HCT116 (cell line): ENCODE measurements around the gene FAM53B. TPM values are rescaled to one million over a fixed set of nuclear protein-coding genes. Genes with fewer than 3 reads are reported as not detected.

ENCODE experiments used
- ATAC-seq: fragments of 200-7000 bp; cut with Tn5 transposase; 2 replicates; pipeline ENCODE4 v1.9.1; 2020; ENCODE audit warnings: mild to moderate bottlenecking, moderate library complexity
- BruUV-seq: library from RNA; stranded (reverse); fragments of 400-500 nt; replicated peaks from 2 replicates; lab custom pipeline; 2021; lab: Mats Ljungman, UMichigan
- CTCF ChIA-PET: fragments of 300-600 bp; sonication (Branson Sonifier 250); formaldehyde crosslinking; loops from one replicate; lab custom pipeline; 2021; ENCODE audit warnings: antibody characterized with exemption; lab: Charles Lee
- POLR2A ChIA-PET: fragments of 300-600, 350-600 bp; sonication (Branson Sonifier 250); formaldehyde crosslinking; loops from one replicate; lab custom pipeline; 2021; ENCODE audit warnings: antibody characterized with exemption; lab: Charles Lee
- RAD21 ChIA-PET, 2 experiments: fragments of 300-600 bp; sonication (Branson Sonifier 250); formaldehyde crosslinking; loops; one replicate each; lab custom pipeline; 2023; ENCODE audit warnings: low total read pairs in 2 of 2; ENCODE audit not compliant: uncharacterized antibody in 2 of 2, unreplicated experiment in 2 of 2, low non-redundant PET in 1 of 2; lab: Charles Lee
- DNase-seq: peaks from one replicate; pipeline ENCODE4 v3.0.0-alpha.2; 2010; ENCODE audit warnings: low read depth, low spot score
- H2AFZ ChIP-seq: fragments of 200-600 bp; shearing (Covaris generic), sonication (generic); 2 replicates; pipeline ENCODE4 v1.6.1; 2017; ENCODE audit warnings: low read depth, mixed run types, mixed read lengths, antibody characterized with exemption, low read length; ENCODE audit not compliant: poor library complexity, severe bottlenecking
- H3K27ac ChIP-seq: 2 replicates; pipeline ENCODE4 v1.5.1; 2012; ENCODE audit warnings: low read depth, low read length
- H3K27me3 ChIP-seq: fragments of 200-600 bp; sonication (generic); 2 replicates; pipeline ENCODE4 v1.6.1; 2016; ENCODE audit warnings: mixed run types, low read length, mixed read lengths; ENCODE audit not compliant: insufficient read depth
- H3K36me3 ChIP-seq, 2 experiments: fragments of 200-500 bp in 1 of 2; fragments of 200-600 bp in 1 of 2; sonication (Bioruptor generic) in 1 of 2; sonication (generic) in 1 of 2; 2 replicates each; pipeline versions ENCODE4 v1.5.1 to v1.6.1; 2014 to 2016; ENCODE audit warnings: low read length in 2 of 2, inconsistent platforms in 1 of 2, mixed read lengths in 1 of 2, mixed run types in 1 of 2; ENCODE audit not compliant: insufficient read depth in 2 of 2, control insufficient read depth in 1 of 2
- H3K4me1 ChIP-seq, 2 experiments: fragments of 200-600 bp in 1 of 2; sonication (generic) in 1 of 2; 2 replicates each; pipeline versions ENCODE4 v1.5.1 to v1.6.1; 2012 to 2017; ENCODE audit warnings: low read length in 2 of 2, inconsistent platforms in 1 of 2, mild to moderate bottlenecking in 1 of 2, mixed read lengths in 1 of 2, mixed run types in 1 of 2, moderate library complexity in 1 of 2; ENCODE audit not compliant: insufficient read depth in 2 of 2, control insufficient read depth in 1 of 2
- H3K4me2 ChIP-seq: fragments of 200-600 bp; sonication (generic); 2 replicates; pipeline ENCODE4 v1.6.1; 2017; ENCODE audit warnings: mixed run types, low read length, mixed read lengths
- H3K4me3 ChIP-seq, 2 experiments: fragments of 200-600 bp in 1 of 2; sonication (generic) in 1 of 2; replicated peaks in 1 of 2; 2 replicates each; pipeline ENCODE4 v1.5.1; 2011 to 2016; ENCODE audit warnings: low read length in 2 of 2, control low read depth in 1 of 2, low read depth in 1 of 2, mild to moderate bottlenecking in 1 of 2, mixed read lengths in 1 of 2, mixed run types in 1 of 2
- H3K79me2 ChIP-seq: fragments of 200-600 bp; sonication (generic); 2 replicates; pipeline ENCODE4 v1.6.1; 2017; ENCODE audit warnings: mild to moderate bottlenecking, mixed run types, low read length, moderate library complexity, mixed read lengths; ENCODE audit not compliant: insufficient read depth
- H3K9ac ChIP-seq: fragments of 200-600 bp; sonication (generic); 2 replicates; pipeline ENCODE4 v1.6.1; 2016; ENCODE audit warnings: low read length, mixed read lengths
- H3K9me2 ChIP-seq: fragments of 200-600 bp; sonication (generic), shearing (Covaris generic); 2 replicates; pipeline ENCODE4 v1.6.1; 2017; ENCODE audit warnings: mixed run types, mild to moderate bottlenecking, moderate library complexity; ENCODE audit not compliant: insufficient read depth
- H3K9me3 ChIP-seq, 2 experiments: fragments of 200-500 bp in 1 of 2; fragments of 200-600 bp in 1 of 2; sonication (Bioruptor generic) in 1 of 2; sonication (generic) in 1 of 2; 2 replicates each; pipeline ENCODE4 v1.6.1; 2014 to 2017; ENCODE audit warnings: low read length in 2 of 2, mixed read lengths in 2 of 2, inconsistent platforms in 1 of 2, low read depth in 1 of 2, mild to moderate bottlenecking in 1 of 2, mixed run types in 1 of 2, moderate library complexity in 1 of 2; ENCODE audit not compliant: control insufficient read depth in 1 of 2, insufficient read depth in 1 of 2
- H4K20me1 ChIP-seq: fragments of 200-600 bp; sonication (generic), shearing (Covaris generic); 2 replicates; pipeline ENCODE4 v1.6.1; 2017; ENCODE audit warnings: mixed run types, mild to moderate bottlenecking, moderate library complexity; ENCODE audit not compliant: insufficient read depth
- CTCF ChIP-seq, 3 experiments: fragments of 200-600 bp in 1 of 3; sonication (generic) in 1 of 3; IDR thresholded peaks in 2 of 3; conservative IDR thresholded peaks in 1 of 3; 2 replicates each; pipeline ENCODE4 v1.5.1; 2012 to 2017; ENCODE audit warnings: low read depth in 2 of 3, low read length in 2 of 3, antibody characterized with exemption in 1 of 3, borderline replicate concordance in 1 of 3, control low read depth in 1 of 3, mild to moderate bottlenecking in 1 of 3, mixed read lengths in 1 of 3, mixed run types in 1 of 3, moderate library complexity in 1 of 3; ENCODE audit not compliant: insufficient read depth in 1 of 3
- EGR1 ChIP-seq: IDR thresholded peaks from 2 replicates; pipeline ENCODE4 v1.6.1; 2012; ENCODE audit warnings: low read depth
- SP1 ChIP-seq: IDR thresholded peaks from 2 replicates; pipeline ENCODE4 v1.6.1; 2012; ENCODE audit warnings: low read depth
- YY1 ChIP-seq: IDR thresholded peaks from 2 replicates; pipeline ENCODE4 v1.6.1; 2011; ENCODE audit warnings: low read length, low read depth, moderate library complexity, mild to moderate bottlenecking; ENCODE audit not compliant: insufficient replicate concordance; ENCODE audit errors: extremely low read depth
- intact Hi-C: fragments of 100-400 bp; cut with micrococcal nuclease; formaldehyde crosslinking; loops from 2 replicates; pipeline ENCODE4 v1.10.0; 2022
- total RNA-seq: library from RNA; stranded (reverse); gene quantifications from one replicate; pipeline ENCODE4 v1.2.1, GENCODE V29; 2021; ENCODE audit not compliant: unreplicated experiment
- TF ChIP-seq, protein P1 (sequence below): IDR thresholded peaks from 2 replicates; pipeline ENCODE4 v1.6.1; 2012
- TF ChIP-seq, protein P2 (sequence below): IDR thresholded peaks from 2 replicates; pipeline ENCODE4 v1.6.1; 2012

Gene FAM53B
- total RNA-seq, 1 experiment from 2014 or later = 19.6 TPM

GRCh38 chr10:124648131-124648475 is 96.1 kb downstream of the FAM53B start (continued):
- no peak for TF ChIP-seq EGR1
- no peak for TF ChIP-seq YY1
- TF ChIP-seq, protein P1, sequence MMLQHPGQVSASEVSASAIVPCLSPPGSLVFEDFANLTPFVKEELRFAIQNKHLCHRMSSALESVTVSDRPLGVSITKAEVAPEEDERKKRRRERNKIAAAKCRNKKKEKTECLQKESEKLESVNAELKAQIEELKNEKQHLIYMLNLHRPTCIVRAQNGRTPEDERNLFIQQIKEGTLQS = no peak

DNA sequence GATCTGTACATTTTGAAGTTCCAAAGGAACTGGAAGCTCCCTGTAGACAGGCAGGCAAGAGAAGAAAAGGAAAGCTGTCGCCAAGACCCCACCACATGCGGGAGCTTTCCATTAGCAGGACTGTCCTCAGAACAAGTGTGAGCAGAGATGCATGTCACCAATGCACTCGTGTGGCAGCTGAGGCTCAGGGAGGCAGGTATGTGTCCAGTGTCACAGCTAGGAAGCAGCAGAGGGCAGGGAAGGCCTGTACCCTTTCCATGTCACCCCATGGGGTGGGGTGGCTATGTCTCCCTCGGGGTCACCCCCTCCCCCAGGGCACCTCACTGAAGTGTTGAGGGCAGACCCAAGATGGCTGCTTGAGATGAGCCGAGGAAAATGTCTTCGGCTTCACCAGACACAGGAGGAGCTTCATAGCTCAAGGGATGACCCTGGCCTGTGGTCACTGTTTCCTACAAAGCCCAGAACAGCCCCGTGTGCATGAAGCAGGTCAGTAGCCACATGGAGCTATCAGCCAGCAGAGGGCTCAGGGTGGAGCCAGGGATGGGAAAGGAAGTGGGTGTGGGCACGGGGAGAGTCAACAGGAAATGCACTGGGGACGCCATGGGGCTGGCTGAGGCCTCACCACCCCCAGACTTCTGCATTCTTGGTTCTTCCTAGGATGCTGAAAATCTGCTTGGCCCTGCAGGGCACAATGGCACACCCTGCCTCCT is 96.6 kb downstream of the FAM53B start:
- DNase-seq (peak; percentile 15), ATAC-seq (peak; percentile 88)
- no peaks in the 10 kb centered on the region for H4K20me1 ChIP-seq
- peak overlapping the region; percentile 2; the same call in 1 of the 2 replicates for H3K27ac ChIP-seq
- CTCF ChIA-PET = interaction anchor here (1.0 to 1.3 kb wide), 2 partner anchors 94 to 98 kb away, joined by 4 to 5 read pairs; no protein-coding TSS in a partner anchor
- H3K9me3 ChIP-seq = no peaks in the 10 kb centered on the region
- no peaks in the 10 kb centered on the region for H3K36me3 ChIP-seq
- RAD21 ChIA-PET = no interaction called here
- no peaks in the 10 kb centered on the region; the same call in 1 of the 2 replicates for H3K79me2 ChIP-seq
- TF ChIP-seq SP1 (no peak), CTCF (IDR thresholded peaks at IDR 0.05 in 2 of 3, conservative IDR thresholded peaks at IDR 0.05 in 1 of 3; ENCODE audit: borderline replicate concordance in 1 of 3, insufficient read depth in 1 of 3, low read depth in 2 of 3, low read length in 2 of 3) (peak in 2 of 3 experiments; percentile 23 to 40; a peak in 1 of 6 replicates)
- TF ChIP-seq, protein P2, sequence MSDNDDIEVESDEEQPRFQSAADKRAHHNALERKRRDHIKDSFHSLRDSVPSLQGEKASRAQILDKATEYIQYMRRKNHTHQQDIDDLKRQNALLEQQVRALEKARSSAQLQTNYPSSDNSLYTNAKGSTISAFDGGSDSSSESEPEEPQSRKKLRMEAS = no peak
- BruUV-seq = no TSS peak
- peaks cover 6 to 20% of the 10 kb centered on the region in 2 experiments; a peak in 3 of 4 replicates for H3K4me1 ChIP-seq
- H3K4me2 ChIP-seq = peak overlapping the region; percentile 49
- POLR2A ChIA-PET = no interaction called here
- no peaks in the 10 kb centered on the region for H3K27me3 ChIP-seq
- no peak overlapping the region for H3K9ac ChIP-seq
- intact Hi-C loops = loop anchor here (5.0 kb wide), 1 partner anchor 95 kb away; the partner anchor contains the start of gene FAM53B
- H2AFZ ChIP-seq = no peak overlapping the region
- H3K4me3 ChIP-seq = no peak overlapping the region; a peak in 1 of 4 replicates
- no peaks in the 10 kb centered on the region for H3K9me2 ChIP-seq
